Stimulated activated CD4-positive, alpha-beta T cell treated with anti-CD3 and anti-CD28 coated beads, TNF-alpha, amount 100 ng/mL, for 48 hours (primary cell): ENCODE data around the gene SLC35F2.
"Not testable (repeated sequence)": the region's sequence is repeated elsewhere in the genome, so short reads cannot be mapped to it uniquely, and the experiment has no call there.

Experiments
- DNase-seq, 3 donors: peaks; one replicate each; pipeline ENCODE4 v3.0.0-alpha.2; 2020; ENCODE audit warnings: low read depth in 3 of 3

SLC35F2 gene, protein sequence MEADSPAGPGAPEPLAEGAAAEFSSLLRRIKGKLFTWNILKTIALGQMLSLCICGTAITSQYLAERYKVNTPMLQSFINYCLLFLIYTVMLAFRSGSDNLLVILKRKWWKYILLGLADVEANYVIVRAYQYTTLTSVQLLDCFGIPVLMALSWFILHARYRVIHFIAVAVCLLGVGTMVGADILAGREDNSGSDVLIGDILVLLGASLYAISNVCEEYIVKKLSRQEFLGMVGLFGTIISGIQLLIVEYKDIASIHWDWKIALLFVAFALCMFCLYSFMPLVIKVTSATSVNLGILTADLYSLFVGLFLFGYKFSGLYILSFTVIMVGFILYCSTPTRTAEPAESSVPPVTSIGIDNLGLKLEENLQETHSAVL

DNA sequence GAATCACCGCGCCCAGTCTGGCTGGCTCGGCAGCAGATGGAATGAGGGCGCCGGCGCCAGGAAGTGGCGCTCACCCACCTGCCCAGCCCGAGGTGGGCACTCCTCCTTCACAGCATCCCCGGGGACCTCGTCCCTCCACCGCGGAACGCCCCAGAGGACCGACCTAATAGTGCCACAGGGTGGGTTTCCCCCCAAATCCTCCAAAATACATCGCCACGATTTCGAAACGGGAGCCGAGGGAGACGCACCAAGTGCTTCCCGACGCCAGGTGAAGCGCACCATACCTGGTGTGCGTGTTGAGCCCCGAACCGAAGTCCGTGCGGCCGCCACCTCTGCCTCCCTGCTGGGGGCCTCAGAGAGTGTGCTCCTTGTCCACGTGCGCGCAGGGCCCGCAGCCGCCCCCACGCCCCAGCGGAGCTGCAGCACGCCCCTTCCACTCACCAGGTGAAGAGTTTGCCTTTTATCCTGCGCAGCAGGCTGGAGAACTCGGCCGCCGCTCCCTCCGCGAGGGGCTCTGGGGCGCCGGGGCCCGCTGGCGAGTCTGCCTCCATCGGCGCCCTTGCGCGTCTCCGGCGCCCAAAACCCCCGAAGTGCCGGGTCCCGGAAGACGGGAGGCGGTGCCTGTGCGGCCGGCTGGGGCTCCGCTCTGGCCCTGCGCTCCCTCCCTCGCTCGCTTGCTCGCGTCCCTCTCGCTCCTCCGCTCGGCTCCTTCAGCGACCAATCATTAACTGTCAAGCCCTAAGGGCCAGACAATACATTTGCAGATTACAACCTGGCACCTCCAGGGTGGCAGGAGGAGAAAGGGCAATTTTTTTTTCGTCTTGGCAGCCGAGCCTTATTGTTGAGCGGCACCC, at the start of gene SLC35F2:
Gene SLC35F2, minus strand, starts transcription at position 571 of the 854 bp plus-strand sequence. Its CDS starts 20 bp downstream, at position 551.
- DNase-seq = peak; percentile 42 to 58 (median 57)

DNA sequence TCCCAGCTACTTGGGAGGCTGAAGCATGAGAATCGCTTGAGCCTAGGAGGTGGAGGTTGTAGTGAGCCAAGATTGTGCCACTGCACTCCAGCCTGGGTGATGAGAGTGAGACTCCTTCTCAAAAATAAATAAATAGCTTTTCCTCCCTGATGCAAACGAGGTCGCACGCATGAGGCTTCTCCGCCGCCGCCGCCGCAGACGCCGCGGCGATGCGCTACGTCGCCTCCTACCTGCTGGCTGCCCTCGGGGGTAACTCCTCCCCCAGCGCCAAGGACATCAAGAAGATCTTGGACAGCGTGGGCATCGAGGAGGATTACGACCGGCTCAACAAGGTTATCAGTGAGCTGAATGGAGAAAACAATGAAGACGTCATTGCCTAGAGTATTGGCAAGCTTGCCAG, 49.6 kb upstream of the SLC35F2 start:
- DNase-seq = no peak

DNA sequence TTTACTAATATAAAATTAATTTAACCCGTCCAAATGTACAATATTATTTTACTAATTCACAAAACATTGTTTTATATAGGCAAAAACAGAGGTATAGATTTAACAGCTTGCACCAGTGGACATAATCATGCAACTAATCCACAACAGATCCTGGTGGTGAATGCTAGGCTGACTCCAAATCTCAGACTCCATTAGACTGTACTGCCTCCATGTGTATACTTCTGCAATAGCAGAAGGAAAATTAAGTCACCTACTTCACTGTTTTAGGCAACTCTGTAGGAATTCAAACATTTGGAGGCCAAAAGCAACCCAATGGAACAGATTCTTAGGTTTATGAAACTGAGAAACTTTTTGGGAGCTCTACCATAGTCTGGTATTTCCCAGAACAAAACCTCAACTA, 39.7 kb upstream of the SLC35F2 start:
- no peak for DNase-seq

DNA sequence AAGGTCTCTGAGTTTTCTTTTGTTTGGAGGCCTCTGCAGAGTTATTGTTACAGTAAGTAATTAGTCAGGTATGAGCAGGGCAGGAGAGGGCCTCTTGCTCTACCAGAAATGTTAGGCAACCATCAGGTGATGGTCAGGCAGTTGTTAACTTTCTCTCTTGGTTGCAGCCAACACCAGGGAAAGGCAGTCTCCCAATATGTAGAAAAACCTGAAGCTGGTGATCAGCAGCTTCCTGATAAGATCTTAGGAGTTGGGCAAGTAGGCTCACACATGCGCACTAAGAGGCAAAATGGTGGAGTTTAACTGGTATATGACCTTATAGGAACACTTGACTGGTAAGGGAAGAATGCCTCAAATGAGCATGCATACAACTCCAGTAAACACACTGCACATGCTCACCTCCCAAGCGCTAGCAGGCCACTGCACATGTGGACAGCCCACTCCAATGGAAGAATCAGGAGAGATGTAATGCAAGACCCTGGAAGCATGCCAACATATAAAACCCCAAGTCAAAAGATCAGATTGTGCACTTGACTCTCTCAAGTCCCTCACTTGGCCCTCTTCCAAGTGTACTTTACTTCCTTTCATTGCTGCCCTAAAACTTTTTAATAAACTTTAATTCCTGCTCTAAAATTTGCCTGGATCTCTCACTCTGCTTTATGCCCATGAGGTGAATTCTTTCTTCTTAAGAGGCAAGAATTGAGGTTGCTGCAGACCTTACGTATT, 23.7 kb upstream of the SLC35F2 start:
- no peak for DNase-seq

DNA sequence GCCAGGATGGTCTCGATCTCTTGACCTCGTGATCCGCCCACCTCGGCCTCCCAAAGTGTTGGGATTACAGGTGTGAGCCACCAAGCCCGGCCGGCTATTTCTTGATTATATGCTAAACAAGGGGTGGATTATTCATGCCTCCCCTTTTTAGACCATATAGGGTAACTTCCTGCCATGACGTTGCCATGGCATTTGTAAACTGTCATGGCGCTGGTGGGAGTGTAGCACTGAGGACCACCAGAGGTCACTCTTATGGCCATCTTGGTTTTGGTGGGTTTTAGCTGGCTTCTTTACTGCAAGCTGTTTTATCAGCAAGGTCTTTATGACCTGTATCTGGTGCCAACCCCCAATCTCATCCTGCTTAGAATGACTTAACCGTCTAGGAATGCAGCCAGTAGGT, 22.9 kb upstream of the SLC35F2 start:
- DNase-seq = not testable (repeated sequence)

DNA sequence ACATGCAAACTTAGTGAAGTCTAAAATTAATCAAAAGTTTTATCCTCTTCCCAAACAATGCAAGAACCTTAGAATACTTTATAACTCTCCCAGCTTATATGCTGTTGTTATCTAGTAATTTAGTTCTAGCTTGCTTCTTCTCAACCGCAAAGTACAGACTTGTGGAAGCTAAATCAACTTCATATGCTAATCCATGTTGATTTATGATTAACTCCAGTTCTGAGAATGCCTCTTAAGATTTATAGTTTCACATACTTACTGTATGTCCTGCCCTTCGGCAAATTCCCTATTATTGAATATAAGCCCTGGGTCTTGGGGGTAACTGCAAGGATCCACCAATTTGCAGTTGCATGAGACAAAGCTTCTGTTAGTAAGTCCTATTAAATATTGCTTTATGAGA, 17.6 kb upstream of the SLC35F2 start:
- DNase-seq = no peak

DNA sequence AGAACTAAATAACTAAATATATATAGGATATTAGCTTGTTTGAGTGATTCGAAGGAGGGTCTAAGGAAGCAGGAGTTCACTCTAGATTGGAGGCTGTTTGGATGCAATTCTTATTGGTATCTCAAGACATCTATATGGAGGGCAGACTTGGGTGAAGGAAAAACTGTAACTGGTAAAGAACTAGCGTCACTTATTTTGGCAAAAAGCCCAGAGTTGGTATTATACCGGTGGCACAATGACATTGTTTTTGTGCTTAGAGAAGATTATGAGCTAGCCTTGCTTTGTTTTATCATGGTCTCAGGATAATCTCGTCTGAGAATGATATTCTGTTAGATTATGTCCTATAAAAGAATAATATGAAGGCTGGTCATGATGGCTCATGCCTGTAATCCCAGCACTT, 6.0 kb upstream of the SLC35F2 start:
- no peak for DNase-seq

DNA sequence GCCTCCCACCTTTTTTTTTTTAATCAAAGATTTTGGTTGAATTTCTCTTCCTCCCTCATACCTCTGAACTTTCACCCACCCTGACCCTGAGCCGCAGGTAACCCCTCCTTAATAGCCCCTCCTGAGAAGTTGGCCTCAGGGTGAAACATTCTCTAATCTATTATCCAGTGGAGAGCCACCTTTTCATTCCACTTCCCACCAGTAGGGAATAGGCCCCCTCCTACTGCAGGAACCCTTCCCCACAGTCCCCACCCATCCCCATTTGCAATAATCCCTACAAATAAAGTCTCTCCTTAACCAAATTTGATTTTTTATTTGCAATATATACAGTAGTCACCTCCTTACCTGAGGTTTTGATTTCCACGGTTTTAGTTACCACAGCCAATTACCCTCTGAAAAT, 2.1 kb upstream of the SLC35F2 start:
- no peak for DNase-seq

DNA sequence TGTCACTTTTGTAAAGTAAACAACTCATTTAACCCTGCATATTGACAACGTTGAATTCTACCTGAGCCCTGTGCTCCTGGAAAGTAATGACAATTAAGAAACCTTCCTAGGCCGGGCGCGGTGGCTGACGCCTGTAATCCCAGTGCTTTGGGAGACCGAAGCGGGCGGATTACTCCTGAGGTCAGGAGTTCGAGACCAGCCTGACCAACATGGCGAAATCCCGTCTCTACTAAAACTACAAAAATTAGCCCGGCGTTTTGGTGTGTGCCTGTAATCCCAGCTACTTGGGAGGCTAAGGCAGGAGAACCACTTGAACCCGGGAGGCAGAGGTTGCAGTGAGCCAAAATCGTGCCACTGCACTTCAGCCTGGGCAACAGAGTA, 1.6 kb upstream of the SLC35F2 start:
- not testable (repeated sequence) for DNase-seq

DNA sequence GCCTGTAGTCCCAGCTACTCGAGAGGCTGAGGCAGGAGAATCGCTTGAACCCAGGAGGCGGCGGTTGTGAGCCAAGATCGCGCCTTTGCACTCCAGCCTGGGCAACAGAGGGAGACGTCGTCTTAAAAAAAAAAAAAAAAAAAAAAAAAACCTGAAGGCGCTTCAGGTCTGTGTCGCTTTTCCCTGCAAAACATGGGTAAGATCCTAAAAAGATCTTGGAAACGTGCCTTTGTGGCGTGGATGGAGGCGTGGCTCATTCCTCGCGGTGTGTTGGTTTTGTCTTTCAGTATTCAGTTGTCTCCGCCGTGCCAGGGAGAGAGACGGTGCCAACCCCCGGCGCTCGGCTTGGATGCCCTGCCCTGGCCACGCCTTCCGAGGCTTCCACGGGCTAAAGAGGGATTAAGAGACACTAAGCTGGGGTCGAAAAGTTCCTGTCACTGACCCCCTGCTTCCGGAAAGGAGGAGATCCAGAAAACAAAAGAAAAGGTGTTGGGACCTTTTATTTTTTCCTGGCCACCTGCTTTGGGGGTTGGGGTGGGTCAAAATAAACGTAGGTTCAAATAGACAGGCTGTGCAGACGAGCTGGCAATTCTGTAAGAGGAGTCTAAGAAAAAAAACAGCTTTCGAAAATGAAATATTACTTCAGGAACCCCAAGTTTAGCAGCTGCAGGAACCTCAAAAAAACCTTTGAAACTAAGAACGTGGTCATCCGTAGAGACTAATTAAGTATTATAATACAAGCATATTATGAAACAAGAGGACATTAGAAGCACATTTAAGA, 1.1 kb upstream of the SLC35F2 start:
- peak in 1 of 3 donors; percentile 20 for DNase-seq

DNA sequence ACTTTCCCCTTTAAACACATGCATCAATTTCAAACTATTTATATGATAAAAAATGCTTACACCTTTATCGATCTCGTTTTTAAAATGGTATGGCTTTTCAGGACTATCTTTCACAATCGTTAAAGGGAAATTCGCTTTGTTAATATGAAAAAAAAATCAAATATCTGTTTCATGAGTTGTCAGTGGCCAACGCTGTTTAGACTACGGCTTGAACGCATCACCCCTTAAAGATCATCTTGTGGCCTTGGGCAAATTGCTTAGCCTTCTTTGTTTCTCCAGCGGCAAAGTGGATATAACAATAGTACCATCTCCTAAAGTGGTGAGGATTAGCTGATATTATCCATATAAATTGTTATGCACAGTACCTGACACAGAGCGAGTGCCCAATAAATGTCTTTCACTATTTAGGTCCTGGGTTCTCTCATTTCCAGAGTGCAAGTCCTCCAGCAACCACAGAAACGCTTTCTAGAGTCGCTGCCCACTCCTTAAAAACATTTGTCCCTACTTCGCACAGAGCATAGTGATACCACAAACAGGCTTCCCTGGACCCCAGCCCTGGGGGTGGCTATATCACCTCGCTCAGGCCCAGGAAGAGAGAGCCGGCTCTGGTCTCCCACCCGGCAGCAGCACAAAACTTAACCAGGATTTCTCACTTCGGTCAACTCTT, 904 bp downstream of the SLC35F2 start:
- DNase-seq = no peak

DNA sequence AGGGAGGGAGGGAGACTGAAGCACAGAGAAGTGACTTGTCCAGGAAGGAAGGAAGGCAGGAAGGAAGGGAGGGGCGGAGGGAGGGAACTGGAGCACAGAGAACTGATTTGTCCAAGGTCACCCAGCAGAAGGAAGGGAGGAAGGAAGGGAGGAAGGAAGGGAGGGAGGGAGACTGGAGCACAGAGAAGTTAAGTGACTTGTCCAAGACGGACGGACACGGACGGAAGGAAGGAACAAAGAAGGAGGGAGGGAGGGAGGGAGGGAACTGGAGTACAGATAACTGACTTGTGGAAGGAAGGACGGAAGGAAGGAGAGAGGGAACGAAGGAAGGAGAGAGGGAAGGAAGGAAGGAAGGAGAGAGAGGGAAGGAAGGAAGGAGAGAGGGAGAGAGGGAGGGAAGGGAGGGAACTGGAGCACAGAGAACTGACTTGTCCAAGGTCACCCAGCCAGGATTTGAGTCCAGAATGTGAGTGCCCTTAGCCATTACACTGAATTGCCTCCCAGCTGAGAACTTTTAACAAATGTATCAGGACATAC, 1.5 kb downstream of the SLC35F2 start:
- DNase-seq = no peak

DNA sequence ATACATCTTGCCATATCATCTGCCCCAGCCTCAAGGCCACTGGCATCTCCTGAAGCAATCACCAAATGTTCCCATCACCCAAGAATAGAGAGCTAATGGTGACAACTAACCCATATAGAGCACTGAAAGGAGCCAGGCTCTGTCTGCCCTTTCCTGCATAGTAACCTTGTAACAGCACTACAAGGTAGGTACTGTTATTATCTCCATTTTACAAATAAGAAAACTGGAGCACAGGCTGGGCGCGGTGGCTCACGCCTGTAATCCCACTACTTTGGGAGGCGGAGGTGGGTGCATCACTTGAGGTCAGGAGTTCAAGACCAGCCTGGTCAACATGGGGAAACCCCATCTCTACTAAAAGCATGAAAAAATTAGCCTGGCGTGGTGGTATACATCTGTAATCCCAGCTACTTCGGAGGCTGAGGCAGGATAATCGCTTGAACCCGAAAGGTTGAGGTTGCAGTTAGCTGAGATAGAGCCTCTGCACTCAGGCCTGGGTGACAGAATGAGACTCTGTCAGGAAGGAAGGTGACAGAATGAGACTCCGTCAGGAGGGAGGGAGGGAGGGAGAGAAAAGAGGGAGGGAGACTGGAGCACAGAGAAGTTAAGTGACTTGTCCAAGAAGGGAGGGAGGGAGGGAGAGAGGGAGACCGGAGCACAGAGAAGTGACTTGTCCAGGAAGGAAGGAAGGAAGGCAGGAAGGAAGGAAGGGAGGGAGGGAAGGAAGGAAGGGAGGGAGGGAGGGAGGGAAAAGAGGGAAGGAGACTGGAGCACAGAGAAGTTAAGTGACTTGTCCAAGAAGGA, 2.2 kb downstream of the SLC35F2 start:
- DNase-seq = no peak

DNA sequence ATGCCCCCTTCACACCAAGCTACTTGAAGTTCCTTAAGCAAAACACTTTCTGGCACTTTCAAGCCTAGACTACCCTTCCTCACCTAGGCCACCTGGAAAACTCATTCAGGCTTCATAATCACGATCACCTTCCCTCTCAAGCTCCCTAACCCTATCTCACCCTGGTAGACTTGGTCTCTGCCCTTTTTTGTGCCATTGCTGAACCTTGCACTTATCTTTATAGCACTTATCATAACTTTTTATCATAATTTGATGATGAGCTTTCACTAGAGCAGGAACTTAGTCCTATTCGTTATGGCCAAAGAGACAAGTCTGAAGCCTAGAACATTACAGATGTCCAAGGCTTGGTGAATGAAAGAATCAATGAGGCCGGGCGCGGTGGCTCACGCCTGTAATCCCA, 5.5 kb downstream of the SLC35F2 start:
- no peak for DNase-seq

DNA sequence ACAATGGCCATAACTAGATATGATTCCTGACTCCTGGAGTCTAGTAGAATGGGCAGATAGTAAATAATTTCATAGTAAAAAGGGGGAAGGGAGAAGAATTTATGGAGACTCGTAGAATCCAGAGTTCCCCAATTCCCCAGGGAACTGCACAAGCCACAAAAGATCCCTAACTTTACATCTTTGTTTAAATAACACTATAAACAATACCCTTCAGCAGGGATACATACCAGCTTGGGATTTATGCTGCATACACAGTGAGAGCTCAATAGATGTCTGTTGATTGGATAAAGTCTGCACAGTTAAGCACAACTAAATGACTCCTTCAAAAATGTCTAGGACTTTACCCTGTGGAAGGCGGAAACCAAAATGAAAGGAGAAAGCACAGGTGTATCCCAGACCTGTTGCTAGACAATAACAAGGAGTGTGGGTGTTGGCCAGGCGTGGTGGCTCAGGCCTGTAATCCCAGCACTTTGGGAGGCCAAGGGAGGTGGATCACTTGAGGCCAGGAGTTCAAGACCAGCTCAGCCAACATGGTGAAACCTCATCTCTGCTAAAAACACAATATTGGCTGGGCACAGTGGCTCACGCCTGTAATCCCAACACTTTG, 6.8 kb downstream of the SLC35F2 start:
- DNase-seq = no peak

DNA sequence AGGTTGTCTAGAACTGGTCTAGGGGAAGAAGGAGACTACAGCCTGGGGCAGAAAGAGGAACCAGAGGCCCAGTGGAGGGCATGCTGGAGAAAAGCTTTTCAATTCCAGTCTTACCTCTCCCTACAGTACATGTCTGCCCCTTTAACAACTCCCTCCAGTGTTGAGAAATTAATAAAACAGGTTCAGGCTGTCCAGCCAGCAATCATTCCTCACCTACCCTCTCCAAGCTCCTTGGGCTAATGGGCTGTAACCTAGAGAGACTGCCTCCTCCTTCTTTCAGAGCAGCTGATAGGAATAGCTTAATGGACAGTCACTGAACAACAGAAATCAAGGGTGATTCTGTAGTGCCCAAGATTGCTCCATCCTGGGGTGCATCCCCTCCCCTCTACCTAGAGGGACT, 8.8 kb downstream of the SLC35F2 start:
- DNase-seq = no peak

DNA sequence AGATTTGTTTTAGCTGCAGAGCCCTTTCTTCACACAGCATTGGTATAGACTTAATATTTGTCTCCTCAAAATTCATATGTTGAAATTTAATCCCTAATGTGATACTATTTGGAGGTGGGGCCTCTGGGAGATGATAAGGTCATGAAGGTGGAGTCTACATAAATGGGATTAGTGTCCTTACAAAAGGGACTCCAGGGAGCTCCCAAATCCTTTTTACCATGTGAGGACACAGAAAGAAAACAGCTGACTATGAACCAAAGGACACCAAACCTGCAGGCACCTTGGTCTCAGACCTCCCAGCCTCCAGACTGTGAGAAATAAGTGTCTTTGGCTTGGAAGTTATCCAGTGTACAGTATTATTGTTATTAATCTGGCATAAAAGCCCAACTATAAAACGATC, 10.2 kb downstream of the SLC35F2 start:
- no peak for DNase-seq

DNA sequence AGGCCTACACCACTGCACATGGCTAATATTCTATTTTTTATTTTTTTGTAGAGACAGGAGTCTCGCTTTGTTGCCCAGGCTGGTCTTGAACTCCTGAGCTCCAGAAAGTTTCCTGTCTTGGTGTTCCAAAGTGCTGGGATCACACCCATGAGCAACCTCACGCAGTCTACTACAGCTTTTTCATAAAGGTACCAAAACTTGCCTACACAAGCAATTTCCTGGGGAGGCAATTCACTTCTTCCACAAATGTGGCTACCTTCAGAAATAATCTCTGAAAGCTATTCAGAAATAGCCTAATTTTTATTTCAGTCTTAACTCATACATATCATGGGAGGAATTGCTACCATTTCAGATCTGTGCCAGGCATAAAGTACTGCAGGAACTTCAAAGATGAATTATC, 11.4 kb downstream of the SLC35F2 start:
- no peak for DNase-seq

DNA sequence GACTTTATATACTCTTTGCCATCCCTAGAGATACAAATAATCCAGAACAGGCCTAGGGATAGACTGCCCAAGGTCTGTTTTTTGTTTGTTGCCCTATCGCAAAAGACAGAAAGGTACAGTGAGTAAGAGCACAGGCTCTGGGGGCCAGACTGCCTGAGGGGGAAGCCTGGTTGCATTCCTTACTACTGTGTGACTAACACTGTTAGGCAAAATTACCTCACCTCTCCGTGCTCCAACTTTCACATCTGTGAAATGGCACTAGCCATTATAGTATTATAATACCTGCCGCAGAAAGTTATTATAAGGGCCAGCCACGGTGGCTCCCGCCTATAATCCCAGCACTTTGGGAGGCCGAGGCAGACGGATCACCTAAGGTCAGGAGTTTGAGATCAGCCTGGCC, 14.5 kb downstream of the SLC35F2 start:
- no peak for DNase-seq
